Measurements from ENCODE around the gene PSPC1.

Gene PSPC1

GRCh38 chr13:19772306-19772705 is 10.4 kb downstream of the PSPC1 start:
- no peak overlapping the region for H3K27ac ChIP-seq
- TF ChIP-seq CTCF (conservative IDR thresholded peaks at IDR 0.05) (no peak), ZFX (IDR thresholded peaks at IDR 0.05) (no peak)

DNA sequence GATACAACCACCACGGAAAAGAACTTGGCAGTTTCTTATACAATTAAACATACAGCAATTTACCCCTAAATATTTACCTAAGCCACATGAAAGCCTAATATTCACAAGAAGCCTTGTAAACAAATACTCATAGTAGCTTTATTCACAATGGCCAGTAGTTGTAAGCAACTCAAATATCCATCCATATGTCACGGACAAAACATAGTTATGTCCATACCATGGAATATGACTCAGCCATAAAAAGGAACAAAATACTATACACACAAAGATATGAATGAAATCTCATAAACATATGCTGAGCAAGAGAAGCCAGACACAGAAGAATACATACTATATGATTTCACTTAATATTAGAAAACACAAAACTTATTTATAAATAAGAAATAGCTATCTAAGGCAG is 12.9 kb downstream of the PSPC1 start:
- no peak overlapping the region for H3K27ac ChIP-seq
- TF ChIP-seq CTCF (conservative IDR thresholded peaks at IDR 0.05), result no peak
- no peak for TF ChIP-seq ZFX (IDR thresholded peaks at IDR 0.05)

- no peak for TF ChIP-seq ZFX (IDR thresholded peaks at IDR 0.05)
- TF ChIP-seq CTCF (conservative IDR thresholded peaks at IDR 0.05), result no peak
- no peak overlapping the region for H3K27ac ChIP-seq
Observed at GRCh38 chr13:19767966-19768365, 14.8 kb downstream of the PSPC1 start.

DNA sequence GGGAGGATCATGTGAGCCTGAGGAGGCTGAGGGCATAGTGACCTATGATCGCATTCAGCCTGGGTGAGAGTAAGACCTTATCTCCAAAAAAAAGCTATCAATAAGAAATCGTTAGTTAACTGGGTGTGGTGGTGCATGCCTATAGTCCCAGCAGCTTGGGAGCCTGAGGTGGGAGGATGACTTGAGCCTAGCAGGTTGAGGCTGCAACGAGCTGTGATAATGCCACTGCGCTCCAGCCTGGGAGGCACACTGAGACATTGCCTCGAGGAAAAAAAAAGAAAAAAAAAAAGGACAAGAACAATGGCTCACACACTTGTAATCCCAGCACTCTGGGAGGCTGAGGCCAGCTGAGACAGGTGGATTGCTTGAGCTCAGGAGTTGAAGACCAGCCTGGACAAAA is 16.2 kb downstream of the PSPC1 start:
- no peak overlapping the region for H3K27ac ChIP-seq
- no peak for TF ChIP-seq CTCF (conservative IDR thresholded peaks at IDR 0.05)
- TF ChIP-seq ZFX (IDR thresholded peaks at IDR 0.05), result no peak

DNA sequence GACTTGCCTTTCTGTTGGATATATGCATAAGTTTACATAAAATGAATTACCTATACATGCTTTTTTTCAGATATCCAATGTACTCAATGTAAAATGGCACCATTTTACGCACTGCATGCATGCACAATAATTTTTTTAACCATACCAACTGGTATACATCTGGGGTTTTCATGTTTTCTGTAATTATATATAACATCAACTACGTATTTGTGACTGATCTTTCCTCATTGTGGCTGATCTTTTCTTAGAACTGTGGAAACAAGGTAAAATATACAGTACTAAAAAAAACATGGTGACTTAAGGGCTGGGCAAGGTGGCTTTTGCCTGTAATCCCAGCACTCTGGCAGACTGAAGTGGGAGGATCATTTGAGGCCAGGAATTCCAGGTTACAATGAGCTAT is 18.5 kb downstream of the PSPC1 start:
- TF ChIP-seq CTCF (conservative IDR thresholded peaks at IDR 0.05), result no peak
- TF ChIP-seq ZFX (IDR thresholded peaks at IDR 0.05), result no peak
- H3K27ac ChIP-seq, result no peak overlapping the region

DNA sequence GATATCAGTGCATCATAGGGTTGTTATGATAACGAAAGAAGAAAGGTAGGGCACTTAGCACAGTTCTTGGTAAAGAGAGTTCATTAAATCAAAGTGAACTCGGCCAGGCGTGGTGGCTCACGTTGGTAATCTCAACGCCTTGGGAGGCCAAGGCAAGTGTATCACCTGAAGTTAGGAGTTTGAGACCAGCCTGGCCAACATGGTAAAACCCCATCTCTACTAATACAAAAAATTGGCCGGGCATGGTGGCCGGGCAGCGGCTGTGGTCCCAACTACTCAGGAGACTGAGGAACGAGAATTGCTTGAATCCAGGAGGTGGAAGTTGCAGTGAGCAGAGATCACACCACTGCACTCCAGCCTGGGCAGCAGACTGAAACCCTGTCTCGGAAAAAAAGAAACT is 19.1 kb downstream of the PSPC1 start:
- no peak overlapping the region for H3K27ac ChIP-seq
- TF ChIP-seq ZFX (IDR thresholded peaks at IDR 0.05), result no peak
- TF ChIP-seq CTCF (conservative IDR thresholded peaks at IDR 0.05), result no peak

DNA sequence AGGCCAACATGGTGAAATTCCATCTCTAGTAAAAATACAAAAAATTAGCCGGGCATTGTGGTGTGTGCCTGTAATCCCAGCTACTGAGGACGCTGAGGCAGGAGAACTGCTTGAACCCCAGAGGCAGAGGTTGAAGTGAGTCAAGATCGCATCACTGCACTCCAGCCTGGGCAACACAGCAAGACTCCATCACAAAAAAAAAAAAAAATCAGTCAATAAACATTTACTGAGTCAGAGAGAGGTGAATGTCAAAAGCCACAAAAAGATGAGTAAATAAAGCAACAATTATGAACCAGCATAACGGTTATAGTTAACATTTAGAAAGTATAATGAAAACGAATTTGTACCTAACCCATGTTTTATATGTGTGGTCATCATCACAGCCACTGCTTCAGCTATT is 23.1 kb downstream of the PSPC1 start:
- TF ChIP-seq CTCF (conservative IDR thresholded peaks at IDR 0.05) (no peak), ZFX (IDR thresholded peaks at IDR 0.05) (no peak)
- H3K27ac ChIP-seq, result no peak overlapping the region
